ENCODE measurements around the gene EZR. TPM values are rescaled to one million over a fixed set of nuclear protein-coding genes. Genes with fewer than 3 reads are reported as not detected.
A peak's percentile ranks its signal among the peaks of the same experiment; 100 is the strongest.

EZR gene
- polyA plus RNA-seq (ENCODE audit: insufficient read length in 4 of 4): 100 to 1,000 TPM in 3 of 4 donors, 10 to 100 TPM in 1; 34.8 to 275 (median 243) TPM

- DNase-seq (ENCODE audit: low read depth in 4 of 4, low spot score in 3 of 4): peak in 1 of 4 donors; percentile 69
Measured at GRCh38 chr6:158819213-158819976, at the start of gene EZR. EZR (minus strand) TSS chr6:158819368; CDS start chr6:158818093, 1,275 bp downstream.

DNA sequence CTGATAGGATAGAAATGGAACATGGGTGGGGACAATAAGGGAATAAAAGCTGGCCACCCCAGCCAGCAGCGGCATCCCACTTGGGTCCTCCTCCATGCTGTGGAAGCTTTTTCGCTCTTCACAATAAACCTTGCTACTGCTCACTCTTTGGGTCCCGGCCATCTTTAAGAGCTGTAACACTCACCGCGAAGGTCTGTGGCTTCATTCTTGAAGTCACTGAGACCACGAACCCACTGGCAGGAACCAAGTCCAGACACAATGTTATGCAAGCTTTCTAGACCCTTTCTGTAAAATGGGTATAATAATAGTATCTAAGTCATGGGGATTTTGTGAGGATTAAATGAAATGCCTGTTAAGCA lies 48.9 kb upstream of the EZR start:
- no peak for DNase-seq (ENCODE audit: low read depth in 4 of 4, low spot score in 3 of 4)

GRCh38 chr6:158867381-158868121 lies 48.4 kb upstream of the EZR start:
- peak in 2 of 4 donors; percentile 30 to 39 for DNase-seq (ENCODE audit: low read depth in 4 of 4, low spot score in 3 of 4)

- DNase-seq (ENCODE audit: low read depth in 4 of 4, low spot score in 3 of 4): no peak
Measured at GRCh38 chr6:158865769-158866168, 46.6 kb upstream of the EZR start.

DNA sequence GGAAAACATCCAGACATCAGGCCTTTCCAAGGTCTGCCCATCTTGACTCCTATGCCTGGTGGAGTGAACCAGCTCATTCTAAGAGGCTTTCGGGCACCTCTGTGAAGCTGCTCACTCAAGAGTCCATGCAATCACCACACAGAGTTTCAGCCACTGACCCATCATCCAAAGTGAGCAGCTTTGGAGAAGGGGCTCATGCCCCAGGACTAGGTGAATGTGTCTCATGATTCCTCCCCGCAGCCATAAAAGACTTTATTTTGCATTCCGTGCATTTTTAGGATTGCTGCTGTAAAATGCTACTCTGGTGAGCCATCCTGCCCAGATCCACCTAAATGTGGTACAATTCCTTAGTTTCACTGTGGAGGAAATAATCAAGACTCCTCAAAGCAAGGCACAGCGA lies 44.5 kb upstream of the EZR start:
- no peak for DNase-seq (ENCODE audit: low read depth in 4 of 4, low spot score in 3 of 4)

- DNase-seq (ENCODE audit: low read depth in 4 of 4, low spot score in 3 of 4): no peak
Measured at GRCh38 chr6:158861686-158862381, 42.7 kb upstream of the EZR start.

DNA sequence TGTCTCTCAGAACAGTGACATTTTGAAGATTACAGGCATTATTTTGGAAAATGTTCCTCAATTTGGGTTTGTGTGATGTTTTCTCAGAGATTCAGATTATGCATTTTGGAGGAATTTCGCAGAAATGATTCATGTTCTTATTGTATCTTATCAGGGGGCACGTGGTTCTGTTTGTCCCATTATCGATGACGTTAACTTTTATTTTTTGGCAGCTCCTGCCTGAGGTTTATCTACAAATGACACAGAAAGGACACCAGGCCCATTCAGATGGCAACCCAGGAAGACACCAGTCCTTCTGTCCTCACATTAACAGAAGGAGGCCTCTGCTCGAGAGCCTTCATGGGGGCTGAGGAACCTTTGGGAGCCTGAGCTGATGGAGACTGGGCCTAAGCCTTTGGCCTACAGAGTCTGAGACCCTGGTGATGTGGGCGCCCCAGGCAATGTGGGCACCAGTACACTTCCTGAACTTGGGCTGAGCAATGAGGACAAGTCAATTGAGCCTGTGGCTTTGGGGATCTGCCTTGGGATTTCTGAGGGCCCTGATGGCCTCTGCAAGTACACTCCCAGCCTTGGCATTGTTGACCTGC lies 41.2 kb upstream of the EZR start:
- no peak for DNase-seq (ENCODE audit: low read depth in 4 of 4, low spot score in 3 of 4)

- no peak for DNase-seq (ENCODE audit: low read depth in 4 of 4, low spot score in 3 of 4)
Measured at GRCh38 chr6:158856261-158856660, 37.1 kb upstream of the EZR start.

- DNase-seq (ENCODE audit: low read depth in 4 of 4, low spot score in 3 of 4): no peak
Measured at GRCh38 chr6:158854214-158855101, 35.3 kb upstream of the EZR start.

DNA sequence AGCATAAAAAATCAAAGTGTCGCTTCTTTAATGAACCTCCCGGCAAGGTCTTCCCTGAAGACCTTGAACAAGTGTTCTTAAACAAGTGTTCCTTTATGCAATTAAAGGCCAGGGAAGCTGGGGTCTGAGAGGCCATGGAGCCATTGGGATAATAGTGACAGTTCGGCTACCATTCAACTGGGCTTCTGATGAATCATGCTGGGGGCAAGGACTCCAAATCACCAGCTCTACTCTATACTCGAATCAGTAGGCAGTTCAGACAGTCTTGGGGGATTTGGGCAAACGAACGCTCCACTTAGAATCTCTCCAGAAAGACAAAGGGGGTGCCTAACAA lies 34.7 kb upstream of the EZR start:
- no peak for DNase-seq (ENCODE audit: low read depth in 4 of 4, low spot score in 3 of 4)

DNA sequence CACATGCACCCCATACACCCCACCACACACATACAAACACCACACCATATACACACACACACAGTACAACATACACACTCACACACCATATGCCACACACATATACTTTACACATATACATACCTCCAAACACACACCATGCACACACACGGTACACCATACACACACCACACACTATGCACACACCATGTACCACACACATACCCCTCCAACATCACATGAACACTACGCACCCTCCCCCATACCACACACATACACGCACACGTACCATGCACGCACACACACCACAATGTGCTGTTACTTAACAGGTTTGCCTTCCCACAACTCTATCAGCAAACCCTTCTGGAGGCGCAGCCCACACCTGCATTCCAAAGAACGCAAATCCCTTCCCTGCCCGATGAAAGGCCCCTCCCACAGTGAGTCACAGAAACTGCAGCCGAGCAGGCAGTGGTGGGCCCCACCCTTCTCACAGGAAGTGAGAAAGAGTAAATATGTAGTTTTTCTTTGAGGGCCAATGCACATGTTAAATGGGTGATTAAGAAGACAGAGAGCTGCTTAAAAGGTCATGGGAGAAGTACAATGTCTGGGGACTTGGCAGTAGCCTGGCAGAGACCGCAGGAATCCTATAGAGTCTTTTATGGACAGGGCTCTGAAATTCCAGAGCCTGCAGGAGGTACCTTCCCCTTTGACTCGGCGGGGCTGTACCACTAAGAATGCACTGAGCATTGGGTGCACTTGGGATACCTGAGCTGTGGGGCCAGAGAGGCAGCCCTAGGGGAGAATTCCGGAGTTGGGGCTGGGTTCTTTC lies 34.1 kb upstream of the EZR start:
- DNase-seq (ENCODE audit: low read depth in 4 of 4, low spot score in 3 of 4): peak; percentile 58 to 81 (median 70)

- no peak for DNase-seq (ENCODE audit: low read depth in 4 of 4, low spot score in 3 of 4)
Measured at GRCh38 chr6:158852312-158853071, 33.3 kb upstream of the EZR start.

GRCh38 chr6:158850807-158851115 lies 31.6 kb upstream of the EZR start:
- DNase-seq (ENCODE audit: low read depth in 4 of 4, low spot score in 3 of 4): no peak

DNA sequence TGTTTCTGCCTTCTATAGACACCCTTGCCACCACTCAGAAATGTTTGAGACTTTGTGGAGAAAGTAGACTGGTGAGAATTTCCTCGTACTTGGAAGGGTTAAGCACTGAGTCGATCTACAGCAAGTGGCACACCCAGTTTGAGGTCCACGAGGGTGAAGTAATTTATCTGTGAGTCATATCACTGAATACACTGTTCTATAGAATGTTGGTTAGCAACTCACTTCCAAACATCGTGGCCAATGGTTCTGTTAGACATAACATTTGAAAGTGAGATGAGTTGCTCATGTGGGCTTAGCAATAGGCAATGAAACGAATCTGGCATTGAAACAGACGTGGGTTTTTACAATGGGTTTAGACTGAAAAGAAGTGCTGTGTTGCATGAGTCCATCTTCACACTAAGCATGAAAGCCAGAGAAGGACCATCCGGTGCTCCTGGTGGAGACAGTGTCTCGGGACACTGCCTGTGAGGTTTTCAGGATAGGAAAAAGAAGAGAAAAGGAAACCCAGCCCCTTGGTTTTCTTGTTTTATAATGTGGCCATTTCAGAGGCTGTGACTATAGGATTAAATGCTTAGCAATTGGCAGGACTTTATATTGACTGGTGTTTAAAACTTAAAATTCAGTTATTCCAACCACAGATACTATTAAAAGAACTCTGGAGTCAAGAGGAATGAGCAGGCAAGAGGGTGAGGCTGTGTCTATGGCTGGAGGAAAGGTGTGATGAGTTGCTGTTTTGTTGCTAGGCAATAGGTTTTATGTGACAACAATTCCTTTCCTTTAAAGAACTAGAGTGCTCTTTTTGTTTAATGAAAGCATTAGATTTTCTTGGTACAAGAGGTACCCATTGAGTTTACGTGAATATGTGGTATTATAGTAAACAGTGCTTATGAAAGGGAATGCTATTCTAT lies 31.0 kb upstream of the EZR start:
- DNase-seq (ENCODE audit: low read depth in 4 of 4, low spot score in 3 of 4): no peak

- no peak for DNase-seq (ENCODE audit: low read depth in 4 of 4, low spot score in 3 of 4)
Measured at GRCh38 chr6:158848490-158848895, 29.3 kb upstream of the EZR start.

DNA sequence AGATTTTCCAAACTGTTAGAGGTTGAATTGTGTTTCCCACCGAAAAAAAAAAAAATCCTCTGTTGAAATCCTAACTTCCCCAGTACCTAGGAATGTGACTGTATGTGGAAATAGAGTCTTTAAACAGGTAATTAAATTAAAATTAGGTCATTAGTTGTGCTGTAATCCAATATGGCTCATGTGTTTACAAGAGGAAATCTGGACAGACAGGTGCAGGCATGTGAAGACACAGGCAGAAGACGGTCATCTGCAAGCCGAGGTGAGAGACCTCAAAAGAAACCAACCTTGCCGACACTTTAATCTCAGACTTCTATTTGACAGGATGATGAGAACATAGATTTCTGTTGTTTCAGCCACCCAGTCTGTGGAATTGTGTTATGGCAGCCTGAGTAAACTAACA lies 28.6 kb upstream of the EZR start:
- DNase-seq (ENCODE audit: low read depth in 4 of 4, low spot score in 3 of 4): no peak

DNA sequence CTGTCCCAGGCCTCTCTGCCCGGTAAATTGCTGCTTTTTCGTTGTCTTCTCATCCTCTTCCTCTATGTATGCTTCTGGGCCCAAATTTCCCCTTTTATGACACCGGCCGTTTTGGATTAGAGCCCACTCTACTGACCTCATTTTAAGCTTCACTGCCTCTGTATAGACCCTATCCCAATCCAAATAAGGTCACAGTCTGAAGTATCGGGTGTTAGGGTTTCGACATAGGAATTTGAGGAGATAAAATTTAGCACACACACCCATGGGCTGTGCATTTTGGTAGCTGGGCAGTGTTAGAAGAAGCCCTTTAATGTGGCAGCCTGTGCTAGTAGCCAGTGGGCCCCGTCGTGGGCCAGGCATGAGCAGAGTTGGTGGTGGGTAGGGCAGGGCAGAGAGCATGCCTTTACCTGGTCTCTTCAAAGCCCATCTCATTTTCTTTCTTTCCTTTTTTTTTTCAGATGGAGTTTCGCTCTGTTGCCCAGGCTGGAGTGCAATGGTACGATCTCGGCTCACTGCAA lies 27.9 kb upstream of the EZR start:
- no peak for DNase-seq (ENCODE audit: low read depth in 4 of 4, low spot score in 3 of 4)

Measured in left renal pelvis (tissue), 4 donors.